T47D (cell line): ENCODE results near the gene C2orf49.

Source experiments
- DNase-seq, 2 experiments: peaks; one replicate each; pipeline versions ENCODE4 v3.0.0 to v3.0.0-alpha.2; 2011 to 2012; ENCODE audit warnings: low read depth in 1 of 2, low spot score in 1 of 2
- JUND ChIP-seq: IDR thresholded peaks from 2 replicates; pipeline ENCODE4 v1.6.1; 2012; ENCODE audit warnings: low read depth
- in situ Hi-C: cut with HindIII; loops from 2 replicates; pipeline ENCODE4 v1.10.0; 2016; ENCODE audit warnings: low sequenced_read_pairs, low pct_unique_long_range_greater_than_20kb

The C2orf49 gene

DNA sequence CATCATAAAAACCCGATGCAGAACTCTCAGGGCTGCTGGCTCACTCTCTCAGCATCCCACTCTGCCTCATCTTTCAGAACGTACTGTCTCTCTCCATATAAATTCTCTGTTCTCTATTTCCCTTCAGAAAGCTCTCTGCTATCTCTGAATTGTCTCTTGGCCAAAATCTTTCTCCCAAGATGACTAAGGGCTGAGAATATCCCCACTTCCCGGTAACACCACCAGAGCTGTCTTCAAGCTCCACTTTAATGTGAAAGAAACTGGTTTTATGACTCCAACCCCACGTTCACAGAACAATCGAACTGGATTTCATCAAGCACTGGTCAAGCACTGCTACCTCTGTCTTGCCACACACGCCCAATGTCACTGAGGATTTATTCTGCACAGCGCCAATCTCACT is 30.2 kb upstream of the C2orf49 start:
- in situ Hi-C loops = no loop called here
- TF ChIP-seq JUND = no peak

DNA sequence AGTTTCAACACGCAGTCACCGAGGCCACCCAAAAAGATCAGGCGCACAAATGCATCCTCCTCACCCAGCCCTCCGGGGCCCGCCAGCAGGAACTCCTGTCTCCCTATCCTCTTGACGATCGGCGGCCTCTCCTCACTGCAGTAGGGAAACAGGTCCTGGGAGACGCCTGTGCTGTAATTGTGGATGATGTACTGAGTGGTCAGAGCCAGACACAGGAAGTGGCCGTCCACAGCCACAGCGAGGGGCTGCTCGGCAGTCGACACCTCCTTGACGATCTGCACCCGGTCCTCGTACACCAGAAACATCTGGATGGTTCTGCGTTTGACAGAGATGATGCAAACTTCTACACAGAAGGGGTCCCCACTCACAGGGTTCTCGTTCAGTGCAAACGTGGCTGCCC is 29.8 kb upstream of the C2orf49 start:
- DNase-seq = no peak
- in situ Hi-C loops = no loop called here
- TF ChIP-seq JUND = no peak

More for the DNA sequence above, 30.2 kb upstream of the C2orf49 start:
- DNase-seq = no peak

GRCh38 chr2:105307962-105308361 is 29.4 kb upstream of the C2orf49 start:
- TF ChIP-seq JUND = no peak
- DNase-seq = no peak
- in situ Hi-C loops = no loop called here

DNA sequence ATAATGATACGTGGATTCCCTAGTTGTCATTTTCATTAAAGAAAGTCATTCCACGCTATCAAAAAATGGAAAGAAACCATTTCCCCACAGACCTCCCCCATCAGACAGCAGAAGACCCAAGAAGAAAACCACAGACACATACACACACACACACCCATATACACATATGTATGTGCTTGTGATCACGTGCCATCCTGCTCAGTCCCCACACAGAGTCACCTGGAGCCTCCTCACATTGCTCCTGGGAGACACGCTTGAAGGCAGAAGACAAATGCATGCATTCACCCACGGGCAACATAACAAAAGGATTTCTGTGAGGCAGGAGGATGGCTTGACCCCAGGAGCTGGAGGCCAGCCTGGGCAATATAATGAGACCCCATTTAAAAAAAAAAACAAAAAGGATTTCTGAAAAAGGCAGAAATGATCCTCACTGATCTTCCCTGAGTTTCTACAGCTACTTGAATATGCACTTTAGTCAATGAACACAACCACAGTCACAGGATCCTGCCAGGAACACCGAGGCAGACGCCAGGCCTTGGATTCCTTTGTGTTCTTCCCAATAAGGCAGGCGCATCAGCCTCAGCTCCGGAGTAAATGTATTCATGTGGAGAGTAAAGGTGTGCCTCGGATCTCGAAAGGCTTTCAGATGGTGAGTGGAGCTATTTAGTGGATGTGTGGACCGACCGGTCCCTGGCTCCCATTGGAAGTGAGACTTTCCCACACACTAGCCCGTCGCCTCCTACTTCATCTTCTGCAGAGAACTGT is 28.8 kb upstream of the C2orf49 start:
- TF ChIP-seq JUND = no peak
- DNase-seq = no peak
- in situ Hi-C loops = no loop called here

- TF ChIP-seq JUND = no peak
- DNase-seq = no peak
- in situ Hi-C loops = no loop called here
Observed at GRCh38 chr2:105309147-105309545, 28.2 kb upstream of the C2orf49 start.

GRCh38 chr2:105313877-105314276 is 23.5 kb upstream of the C2orf49 start:
- TF ChIP-seq JUND = no peak
- in situ Hi-C loops = no loop called here
- DNase-seq = no peak

DNA sequence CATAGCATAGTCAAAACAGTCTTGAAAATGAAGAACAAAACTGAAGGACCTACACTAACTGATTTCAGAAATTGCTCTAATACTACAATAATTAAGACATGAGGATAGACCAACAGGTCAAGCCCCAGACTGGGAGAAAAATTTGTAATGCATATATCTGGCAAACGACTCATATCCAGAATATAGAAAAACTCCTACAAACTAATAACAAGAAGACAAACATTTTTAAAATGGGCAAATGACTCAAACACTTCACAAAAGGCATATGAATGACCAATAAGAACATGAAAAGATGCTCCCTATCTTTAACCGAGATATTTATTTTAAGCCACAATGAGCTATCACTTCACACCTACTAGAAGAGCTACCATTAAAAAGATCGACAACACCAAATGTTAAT is 22.0 kb upstream of the C2orf49 start:
- no peak for TF ChIP-seq JUND
- no peak for DNase-seq
- in situ Hi-C loops = no loop called here

- in situ Hi-C loops = no loop called here
- DNase-seq = no peak
- no peak for TF ChIP-seq JUND
Observed at GRCh38 chr2:105317937-105318336, 19.4 kb upstream of the C2orf49 start.

- in situ Hi-C loops = no loop called here
- no peak for DNase-seq
- TF ChIP-seq JUND = no peak
Observed at GRCh38 chr2:105320651-105321215, 16.6 kb upstream of the C2orf49 start.

DNA sequence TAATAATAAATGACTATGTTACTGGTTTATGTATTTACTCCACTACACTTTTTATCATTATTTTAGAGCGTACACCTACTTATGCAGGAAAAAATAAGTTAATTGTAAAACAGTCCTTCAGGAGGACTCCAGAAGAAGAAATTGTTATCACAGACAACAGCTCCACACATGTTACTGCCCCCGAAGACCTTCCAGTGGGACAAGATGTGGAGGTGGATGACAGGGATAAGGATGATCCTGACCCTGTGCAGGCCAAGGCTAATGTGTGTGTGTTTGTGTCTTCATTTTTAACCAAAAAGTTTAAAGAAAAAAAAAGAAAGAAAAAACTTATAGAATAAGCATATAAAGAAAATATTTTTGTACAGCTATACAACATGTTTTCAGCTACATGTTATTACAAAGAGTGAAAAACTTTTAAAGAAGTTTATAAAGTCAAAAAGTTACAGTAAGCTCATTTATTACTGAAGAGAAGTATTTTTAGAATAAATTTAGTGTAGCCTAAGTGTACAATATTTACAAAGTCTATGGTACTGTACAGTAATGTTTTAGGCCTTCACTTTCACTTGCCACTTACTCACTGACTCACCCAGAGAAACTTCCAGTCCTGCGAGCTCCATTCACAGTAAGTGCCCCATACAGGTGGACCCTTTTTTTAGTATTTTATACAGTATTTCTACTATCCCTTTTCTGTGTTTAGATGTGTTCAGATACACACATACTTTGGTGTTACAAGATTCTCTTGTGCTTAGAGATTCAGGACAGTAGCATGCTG is 15.3 kb upstream of the C2orf49 start:
- no peak for DNase-seq
- in situ Hi-C loops = no loop called here
- TF ChIP-seq JUND = no peak

GRCh38 chr2:105323111-105323510 is 14.2 kb upstream of the C2orf49 start:
- DNase-seq = no peak
- in situ Hi-C loops = no loop called here
- no peak for TF ChIP-seq JUND

DNA sequence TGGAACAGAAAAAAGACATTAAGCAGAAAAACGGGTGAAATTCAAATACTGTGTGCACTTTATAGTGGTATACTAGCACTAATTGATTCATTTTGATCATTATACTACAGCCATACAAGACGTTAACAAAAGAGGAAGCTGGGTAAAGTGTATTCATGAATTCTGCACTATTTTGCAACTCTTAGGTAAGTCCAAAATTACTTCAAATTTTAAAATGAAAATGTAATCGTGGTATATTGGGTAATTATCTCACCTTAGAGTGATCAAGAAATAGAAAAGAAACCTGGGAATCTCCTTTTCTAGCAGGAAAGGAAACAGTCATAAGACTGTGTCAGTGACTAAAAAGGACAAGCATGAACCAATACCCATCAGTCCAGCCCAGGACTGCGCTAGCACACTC is 13.2 kb upstream of the C2orf49 start:
- no peak for DNase-seq
- in situ Hi-C loops = no loop called here
- TF ChIP-seq JUND = no peak

DNA sequence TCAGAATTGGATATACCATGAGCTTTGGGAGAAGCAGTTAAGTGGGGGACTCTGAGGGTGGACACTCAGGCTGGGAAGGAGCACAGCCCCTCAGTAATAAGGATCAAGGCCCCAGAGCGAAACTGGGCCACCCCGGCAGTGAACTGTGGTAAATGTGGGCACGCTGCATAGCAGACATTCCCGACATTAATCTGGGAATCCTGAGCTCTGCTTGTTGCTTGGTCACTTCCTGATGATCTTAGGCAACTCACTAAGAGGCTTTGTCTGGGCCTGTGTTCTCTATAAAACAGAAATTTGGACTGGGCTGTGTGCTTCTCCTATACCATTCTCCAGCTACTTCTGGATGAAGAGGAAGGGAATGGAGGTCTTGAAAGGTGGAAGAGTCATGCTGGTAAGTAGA is 12.6 kb upstream of the C2orf49 start:
- in situ Hi-C loops = no loop called here
- no peak for TF ChIP-seq JUND
- DNase-seq = no peak
